Stimulated activated naive CD4-positive, alpha-beta T cell (primary cell): ENCODE measurements around the gene CLPTM1.
A peak's percentile ranks its signal among the peaks of the same experiment; 100 is the strongest.

Experiments used
- DNase-seq, 6 experiments: peaks; one replicate each; lab custom pipeline; 2025; lab: John Stamatoyannopoulos, UW

The CLPTM1 gene

DNA sequence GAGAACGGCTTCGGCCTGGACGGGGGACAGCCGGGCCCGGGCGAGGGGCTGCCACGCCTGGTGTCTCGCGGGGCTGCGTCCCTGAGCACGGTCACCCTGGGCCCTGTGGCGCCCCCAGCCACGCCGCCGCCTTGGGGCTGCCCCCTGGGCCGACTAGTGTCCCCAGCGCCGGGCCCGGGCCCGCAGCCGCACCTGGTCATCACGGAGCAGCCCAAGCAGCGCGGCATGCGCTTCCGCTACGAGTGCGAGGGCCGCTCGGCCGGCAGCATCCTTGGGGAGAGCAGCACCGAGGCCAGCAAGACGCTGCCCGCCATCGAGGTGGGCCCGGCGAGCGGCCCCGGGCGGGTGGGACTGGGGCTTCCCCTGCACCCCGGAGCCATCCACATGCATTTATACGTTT, 56.8 kb downstream of the CLPTM1 start:
- no peak for DNase-seq

DNA sequence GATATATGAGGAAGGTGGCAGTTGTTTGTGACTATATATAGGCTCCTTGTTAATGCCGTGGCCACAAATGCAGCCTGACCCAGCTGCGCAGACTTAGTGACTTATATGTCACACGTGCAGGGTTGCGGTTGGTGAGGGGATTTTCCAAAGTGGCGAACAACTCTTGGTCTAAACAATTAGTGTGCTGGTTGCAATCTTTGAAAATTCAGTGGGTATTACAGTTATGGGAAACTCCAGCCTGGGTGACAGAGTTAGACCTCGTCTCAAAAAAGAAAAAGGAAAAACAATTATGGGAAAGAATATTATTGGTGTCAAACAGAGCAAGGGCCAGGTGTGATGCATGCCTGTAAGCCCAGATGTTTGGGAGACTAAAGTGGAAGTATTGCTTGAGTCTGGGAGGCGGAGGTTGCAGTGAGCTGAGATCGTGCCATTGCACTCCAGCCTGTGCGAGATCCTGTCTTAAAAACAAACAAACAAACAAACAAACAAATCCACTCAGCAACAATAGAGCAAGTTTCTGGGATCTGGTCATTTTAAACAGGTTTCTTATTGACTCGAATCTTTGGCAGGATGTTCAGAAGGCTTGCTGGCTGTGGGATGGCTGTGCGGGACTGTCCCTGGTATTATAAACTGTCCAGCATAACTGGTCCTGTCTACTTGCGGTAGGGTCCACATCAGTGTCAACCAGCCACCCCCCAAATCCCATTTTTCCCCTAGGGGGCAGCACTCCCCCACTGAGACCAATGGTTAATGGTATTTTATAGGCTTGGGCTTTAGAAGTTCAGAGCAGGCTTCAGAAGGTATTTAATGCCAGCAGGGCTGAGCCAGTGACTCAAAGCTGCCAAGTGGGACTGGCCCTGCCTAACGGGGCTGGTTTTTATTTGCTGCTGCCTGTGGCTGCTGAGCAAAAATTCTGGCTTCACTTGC, 61.5 kb downstream of the CLPTM1 start:
- DNase-seq = peak; percentile 2 to 64 (median 50)

GRCh38 chr19:45019187-45019586, 64.0 kb downstream of the CLPTM1 start:
- DNase-seq = no peak

DNA sequence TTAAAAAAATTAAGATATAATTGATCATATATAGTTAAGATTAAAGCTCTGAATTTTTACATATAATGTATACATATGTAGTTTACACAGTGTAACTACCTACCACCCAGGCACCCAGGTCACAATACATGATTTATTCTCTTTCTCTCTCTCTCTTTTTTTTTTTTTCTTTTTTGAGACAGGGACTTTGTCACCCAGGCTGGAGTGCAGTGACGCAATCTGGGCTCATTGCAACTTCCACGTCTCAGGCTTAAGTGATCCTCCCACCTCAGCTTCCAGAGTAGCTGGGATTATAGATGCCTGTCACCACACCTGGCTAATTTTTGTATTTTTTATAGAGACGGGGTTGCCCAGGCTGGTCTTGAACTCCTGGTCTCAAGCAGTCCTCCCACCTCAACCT, 64.9 kb downstream of the CLPTM1 start:
- no peak for DNase-seq

- DNase-seq = no peak
These were observed 66.8 kb downstream of the CLPTM1 start for GRCh38 chr19:45021971-45022370.

GRCh38 chr19:45023048-45023447, 67.9 kb downstream of the CLPTM1 start:
- DNase-seq = no peak

DNA sequence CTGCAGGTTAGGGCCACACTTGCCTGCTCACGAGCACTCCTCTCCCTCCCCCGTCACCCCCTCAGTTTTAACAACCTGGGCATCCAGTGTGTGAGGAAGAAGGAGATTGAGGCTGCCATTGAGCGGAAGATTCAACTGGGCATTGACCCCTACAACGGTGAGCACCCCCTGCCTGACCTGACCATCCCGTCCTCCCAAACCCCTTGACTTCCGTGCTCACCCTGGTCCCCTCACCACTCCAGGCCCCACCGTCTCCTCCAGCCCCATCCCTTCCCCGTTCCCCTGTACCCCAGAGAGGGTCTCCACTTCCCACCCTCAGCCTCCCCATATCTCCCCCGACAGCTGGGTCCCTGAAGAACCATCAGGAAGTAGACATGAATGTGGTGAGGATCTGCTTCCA, 70.1 kb downstream of the CLPTM1 start:
- no peak for DNase-seq

- DNase-seq = no peak
These were observed 72.2 kb downstream of the CLPTM1 start for GRCh38 chr19:45027371-45027770.

GRCh38 chr19:45030825-45031224, 75.6 kb downstream of the CLPTM1 start:
- no peak for DNase-seq

GRCh38 chr19:45032421-45032820, 77.2 kb downstream of the CLPTM1 start:
- no peak for DNase-seq

DNA sequence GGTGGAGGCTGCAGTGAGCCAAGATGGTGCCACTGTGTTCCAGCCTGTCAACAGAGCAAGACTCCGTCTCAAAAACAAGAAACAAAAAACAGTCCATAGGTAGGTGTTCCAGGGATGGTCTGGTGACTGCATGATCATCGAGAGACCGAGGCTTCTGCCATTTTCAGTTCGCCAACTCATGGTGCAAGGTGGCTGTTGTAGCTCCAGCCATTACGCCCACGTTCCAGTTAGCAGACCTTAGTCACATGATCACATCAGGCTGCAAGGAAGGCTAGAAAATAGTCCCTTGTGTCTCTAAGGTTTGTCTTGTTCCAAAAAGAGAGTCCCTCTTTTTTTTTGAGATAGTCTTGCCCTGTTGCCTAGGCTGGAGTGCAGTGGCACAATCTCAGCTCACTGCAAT, 80.6 kb downstream of the CLPTM1 start:
- DNase-seq = no peak

GRCh38 chr19:45037393-45038169, 82.4 kb downstream of the CLPTM1 start:
- DNase-seq = no peak

GRCh38 chr19:45038931-45039893, 84.0 kb downstream of the CLPTM1 start, which contains the start of gene CLASRP:
TSS of gene CLASRP (plus strand) at chr19:45039045. CDS start at chr19:45040213, 1,168 bp downstream.
- peak; percentile 71 to 87 (median 82) for DNase-seq

DNA sequence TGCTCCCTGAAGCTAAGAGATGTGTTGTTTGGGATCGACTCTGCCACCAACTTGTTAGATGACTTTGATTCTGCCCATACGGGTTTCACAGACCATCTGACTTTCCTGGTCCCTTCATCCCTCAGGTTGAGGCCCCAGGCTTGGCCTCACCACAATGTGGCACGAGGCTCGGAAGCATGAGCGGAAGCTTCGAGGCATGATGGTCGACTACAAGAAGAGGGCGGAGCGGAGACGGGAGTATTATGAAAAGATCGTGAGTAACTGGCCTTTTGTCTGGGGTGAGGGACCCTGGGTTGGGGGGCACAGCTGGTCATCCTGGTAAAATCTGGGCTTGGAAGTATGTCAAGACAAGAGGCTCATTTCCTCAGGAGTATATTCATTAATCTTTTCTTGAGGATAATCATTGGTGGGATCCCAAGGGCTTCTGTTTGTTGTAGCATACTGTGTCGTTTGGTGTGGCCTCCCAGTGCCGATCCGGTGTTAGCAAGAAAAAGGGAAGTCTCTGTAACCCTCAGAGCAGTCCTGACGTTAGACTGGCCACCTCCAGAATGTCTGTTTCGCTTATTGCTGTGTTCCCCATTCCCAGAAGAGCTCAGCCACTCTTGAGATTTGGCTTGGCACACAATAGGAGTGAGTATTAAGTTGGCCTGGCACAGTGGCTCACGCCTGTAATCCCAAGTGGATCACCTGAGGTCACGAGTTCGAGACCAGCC, 85.0 kb downstream of the CLPTM1 start:
- DNase-seq = no peak

DNA sequence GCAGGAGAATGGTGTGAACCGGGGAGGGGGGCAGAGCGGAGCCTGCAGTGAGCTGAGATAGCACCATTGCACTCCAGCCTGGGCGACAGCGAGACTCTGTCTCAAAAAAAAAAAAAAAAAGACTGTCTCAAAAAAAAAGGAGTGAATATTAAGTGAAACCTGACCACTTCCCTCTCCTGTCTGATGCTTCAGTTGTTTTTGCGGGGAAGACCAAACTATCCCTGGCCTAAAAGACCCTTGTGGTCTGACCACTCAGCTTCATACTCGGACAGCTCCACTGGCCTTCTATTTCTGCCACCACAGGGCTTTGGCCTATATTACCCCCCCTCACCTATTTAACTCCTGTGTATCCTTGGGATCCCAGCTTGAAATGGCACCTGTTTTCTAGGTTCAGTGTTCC, 85.9 kb downstream of the CLPTM1 start:
- DNase-seq = no peak
